Right lobe of liver (tissue), 6 donors: ENCODE results near the gene INPP5A. TPM values are rescaled to one million over a fixed set of nuclear protein-coding genes. Genes with fewer than 3 reads are reported as not detected.
A peak's percentile ranks its signal among the peaks of the same experiment; 100 is the strongest.

Experiments
- ATAC-seq, 4 donors: fragments of 200-7000 bp; cut with Tn5 transposase; one replicate each; pipeline ENCODE4 v1.9.1; 2020; ENCODE audit warnings: mild to moderate bottlenecking in 4 of 4, moderate library complexity in 4 of 4
- DNase-seq, 3 donors: peaks; one replicate each; pipeline ENCODE4 v3.0.0-alpha.2; 2020
- H3K27ac ChIP-seq, 3 donors: fragments of 200-600 bp; one replicate each; pipeline ENCODE4 v1.8.0; 2022
- H3K27me3 ChIP-seq, 2 donors: fragments of 200-600 bp; one replicate each; pipeline ENCODE4 v1.8.0; 2022
- H3K36me3 ChIP-seq, 4 donors: fragments of 200-600 bp; sonication (generic) in 1 of 4; one replicate each; pipeline versions ENCODE4 v1.5.1 to v1.8.0; 2017 to 2022; ENCODE audit warnings: control low read depth in 1 of 4
- H3K4me1 ChIP-seq, 4 donors: fragments of 200-600 bp; sonication (generic) in 1 of 4; one replicate each; pipeline versions ENCODE4 v1.5.1 to v1.8.0; 2017 to 2022; ENCODE audit warnings: control low read depth in 1 of 4
- H3K4me3 ChIP-seq, 3 donors: fragments of 200-600 bp; one replicate each; pipeline ENCODE4 v1.8.0; 2022
- H3K9me3 ChIP-seq, 4 donors: fragments of 200-600 bp; sonication (generic) in 1 of 4; one replicate each; pipeline versions ENCODE4 v1.5.1 to v1.8.0; 2017 to 2022; ENCODE audit warnings: control low read depth in 1 of 4
- CTCF ChIP-seq, 4 donors: fragments of 200-600 bp in 3 of 4; fragments of 450-650 bp in 1 of 4; IDR thresholded peaks; one replicate each; pipeline versions ENCODE4 v1.5.1 to v1.8.0; 2016 to 2022; ENCODE audit warnings: antibody characterized with exemption in 4 of 4, mild to moderate bottlenecking in 2 of 4
- POLR2A ChIP-seq: fragments of 450-650 bp; IDR thresholded peaks from one replicate; pipeline ENCODE4 v1.6.1; 2017; ENCODE audit warnings: antibody characterized with exemption, mild to moderate bottlenecking
- WGBS: methylation state at CpG from one replicate; pipeline ENCODE4 v1.1.6; 2018; ENCODE audit warnings: low coverage, low lambda C conversion rate; ENCODE audit not compliant: insufficient coverage; ENCODE audit errors: missing lambda C conversion rate; 5-methylcytosine and 5-hydroxymethylcytosine counted together
- intact Hi-C, 2 donors: fragments of 100-400 bp; cut with DNase I; formaldehyde crosslinking; loops; one replicate each; pipeline versions ENCODE4 v1.11.2 to v1.14.1; 2022
- total RNA-seq, 6 experiments: library from RNA; depleted of rRNA in 2 of 6; stranded (reverse); fragments of >200 nt in 2 of 6; fragmentation: NEBNext Ultra II Directional in 3 of 6; extraction: Animal tissue kit (Norgen Biotek cat#: 25700) in 3 of 6; gene quantifications; one replicate each; pipeline versions ENCODE4 v1.1.0 to v1.2.4, GENCODE V29; 2016 to 2023
- donor health status: DM: no; HTN: yes; CAD: no.
- donor health status: DM: no; HTN: no; CAD: no.
- donor health status: DM: no; HTN: no; CAD: no.
- donor health status: DM: no; HTN: yes; CAD: no.
- donor health status: DM: no; HTN: yes; CAD: no.

INPP5A gene
- total RNA-seq, 6 experiments from 2014 or later = 12.5 to 24.6 (median 16.9) TPM

- Histone ChIP-seq H3K27ac (peak overlapping the region; percentile 73 to 93 (median 92)), H3K4me3 (peak overlapping the region in 2 of 3 donors; percentile 4 to 32), H3K4me1 (peaks cover 0 to 46% (median 20%) of the 10 kb centered on the region in 4 donors), H3K9me3 (no peaks in the 10 kb centered on the region), H3K36me3 (no peaks in the 10 kb centered on the region), H3K27me3 (no peaks in the 10 kb centered on the region)
- intact Hi-C loops = no loop called here
- no peak for TF ChIP-seq CTCF (IDR thresholded peaks at IDR 0.05)
- TF ChIP-seq POLR2A = no peak
- 58% methylated on average over 15 of the region's 22 CpGs for WGBS
- peak; percentile 80 to 84 (median 83) for ATAC-seq
- DNase-seq = peak; percentile 75 to 86 (median 84)
These were observed 53.8 kb downstream of the INPP5A start for GRCh38 chr10:132591166-132591971.

GRCh38 chr10:132592790-132593383 is 55.3 kb downstream of the INPP5A start:
- no peak overlapping the region for H3K4me3 ChIP-seq
- no peaks in the 10 kb centered on the region for H3K9me3 ChIP-seq
- DNase-seq (peak in 1 of 3 donors; percentile 23), ATAC-seq (peak; percentile 14 to 41 (median 27))
- intact Hi-C loops = no loop called here
- WGBS = 92% methylated on average over 9 of the region's 14 CpGs
- peak overlapping the region; percentile 37 to 93 (median 42) for H3K27ac ChIP-seq
- H3K4me1 ChIP-seq = peaks cover 0 to 38% (median 19%) of the 10 kb centered on the region in 4 donors
- no peaks in the 10 kb centered on the region for H3K27me3 ChIP-seq
- H3K36me3 ChIP-seq = no peaks in the 10 kb centered on the region
- no peak for TF ChIP-seq POLR2A
- no peak for TF ChIP-seq CTCF (IDR thresholded peaks at IDR 0.05)

GRCh38 chr10:132593389-132593788 is 55.8 kb downstream of the INPP5A start:
- Histone ChIP-seq H3K4me1 (peaks cover 0 to 38% (median 19%) of the 10 kb centered on the region in 4 donors), H3K4me3 (no peak overlapping the region), H3K27ac (peak overlapping the region in 2 of 3 donors; percentile 37 to 93), H3K36me3 (no peaks in the 10 kb centered on the region), H3K27me3 (no peaks in the 10 kb centered on the region), H3K9me3 (no peaks in the 10 kb centered on the region)
- WGBS = 32% methylated on average over 3 of the region's 3 CpGs
- TF ChIP-seq POLR2A (no peak), CTCF (IDR thresholded peaks at IDR 0.05) (no peak)
- DNase-seq (no peak), ATAC-seq (peak in 2 of 4 donors; percentile 5 to 29)
- intact Hi-C loops = no loop called here

GRCh38 chr10:132593900-132594876 is 56.6 kb downstream of the INPP5A start:
- TF ChIP-seq CTCF (IDR thresholded peaks at IDR 0.05) = no peak
- no peak for TF ChIP-seq POLR2A
- Histone ChIP-seq H3K9me3 (no peaks in the 10 kb centered on the region), H3K4me1 (peaks cover 0 to 42% (median 18%) of the 10 kb centered on the region in 4 donors), H3K27me3 (no peaks in the 10 kb centered on the region), H3K4me3 (no peak overlapping the region), H3K27ac (peak overlapping the region in 1 of 3 donors; percentile 93), H3K36me3 (no peaks in the 10 kb centered on the region)
- DNase-seq = peak in 1 of 3 donors; percentile 11
- intact Hi-C loops = no loop called here
- no peak for ATAC-seq
- 61% methylated on average over 18 of the region's 25 CpGs for WGBS
